ENCODE results near the gene TRIP13.
A peak's percentile ranks its signal among the peaks of the same experiment; 100 is the strongest.

Gene TRIP13

DNA sequence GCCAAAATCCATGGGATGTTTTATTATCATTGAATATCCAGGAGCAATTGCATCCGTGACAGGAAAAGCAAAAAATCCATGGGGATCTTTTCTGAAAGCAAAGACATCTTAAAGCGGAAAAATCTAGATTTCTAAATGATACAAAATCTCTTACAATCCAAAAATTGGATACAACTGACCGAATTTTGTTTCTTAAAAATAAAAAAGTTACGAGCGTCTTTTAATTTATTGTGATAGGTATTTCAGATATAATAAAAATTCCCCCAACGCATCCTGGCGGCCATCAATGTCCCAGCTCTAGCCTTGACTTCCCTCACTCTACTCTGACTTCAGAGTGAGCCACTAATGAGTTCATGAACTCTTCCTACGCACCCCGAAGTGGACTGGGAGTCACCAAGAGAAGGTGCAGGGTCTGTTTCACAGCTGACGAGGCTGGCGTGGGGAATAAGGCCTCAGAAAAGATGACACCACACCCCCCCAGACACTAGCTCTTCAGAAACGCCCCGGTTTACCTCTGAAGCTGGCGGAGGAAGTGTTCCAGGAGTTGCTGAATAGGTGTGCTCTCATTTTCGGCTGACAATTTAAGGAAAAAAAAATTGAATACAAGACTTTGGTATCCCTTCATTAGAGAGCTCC, 3.5 kb upstream of the TRIP13 start:
- TF ChIP-seq, protein P1, sequence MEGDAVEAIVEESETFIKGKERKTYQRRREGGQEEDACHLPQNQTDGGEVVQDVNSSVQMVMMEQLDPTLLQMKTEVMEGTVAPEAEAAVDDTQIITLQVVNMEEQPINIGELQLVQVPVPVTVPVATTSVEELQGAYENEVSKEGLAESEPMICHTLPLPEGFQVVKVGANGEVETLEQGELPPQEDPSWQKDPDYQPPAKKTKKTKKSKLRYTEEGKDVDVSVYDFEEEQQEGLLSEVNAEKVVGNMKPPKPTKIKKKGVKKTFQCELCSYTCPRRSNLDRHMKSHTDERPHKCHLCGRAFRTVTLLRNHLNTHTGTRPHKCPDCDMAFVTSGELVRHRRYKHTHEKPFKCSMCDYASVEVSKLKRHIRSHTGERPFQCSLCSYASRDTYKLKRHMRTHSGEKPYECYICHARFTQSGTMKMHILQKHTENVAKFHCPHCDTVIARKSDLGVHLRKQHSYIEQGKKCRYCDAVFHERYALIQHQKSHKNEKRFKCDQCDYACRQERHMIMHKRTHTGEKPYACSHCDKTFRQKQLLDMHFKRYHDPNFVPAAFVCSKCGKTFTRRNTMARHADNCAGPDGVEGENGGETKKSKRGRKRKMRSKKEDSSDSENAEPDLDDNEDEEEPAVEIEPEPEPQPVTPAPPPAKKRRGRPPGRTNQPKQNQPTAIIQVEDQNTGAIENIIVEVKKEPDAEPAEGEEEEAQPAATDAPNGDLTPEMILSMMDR (IDR thresholded peaks at IDR 0.05; ENCODE audit: unreplicated experiment in 3 of 3) = no peak
- Mint-ChIP-seq H3K36me3 (ENCODE audit: low read depth) (peaks cover 62% of the 10 kb centered on the region), H3K4me1 (peaks cover 11% of the 10 kb centered on the region), H3K27me3 (ENCODE audit: low read depth) (no peaks in the 10 kb centered on the region), H3K9me3 (no peaks in the 10 kb centered on the region), H3K4me3 (peak overlapping the region in 1 of 3 experiments; percentile 29), H3K27ac (no peak overlapping the region)

DNA sequence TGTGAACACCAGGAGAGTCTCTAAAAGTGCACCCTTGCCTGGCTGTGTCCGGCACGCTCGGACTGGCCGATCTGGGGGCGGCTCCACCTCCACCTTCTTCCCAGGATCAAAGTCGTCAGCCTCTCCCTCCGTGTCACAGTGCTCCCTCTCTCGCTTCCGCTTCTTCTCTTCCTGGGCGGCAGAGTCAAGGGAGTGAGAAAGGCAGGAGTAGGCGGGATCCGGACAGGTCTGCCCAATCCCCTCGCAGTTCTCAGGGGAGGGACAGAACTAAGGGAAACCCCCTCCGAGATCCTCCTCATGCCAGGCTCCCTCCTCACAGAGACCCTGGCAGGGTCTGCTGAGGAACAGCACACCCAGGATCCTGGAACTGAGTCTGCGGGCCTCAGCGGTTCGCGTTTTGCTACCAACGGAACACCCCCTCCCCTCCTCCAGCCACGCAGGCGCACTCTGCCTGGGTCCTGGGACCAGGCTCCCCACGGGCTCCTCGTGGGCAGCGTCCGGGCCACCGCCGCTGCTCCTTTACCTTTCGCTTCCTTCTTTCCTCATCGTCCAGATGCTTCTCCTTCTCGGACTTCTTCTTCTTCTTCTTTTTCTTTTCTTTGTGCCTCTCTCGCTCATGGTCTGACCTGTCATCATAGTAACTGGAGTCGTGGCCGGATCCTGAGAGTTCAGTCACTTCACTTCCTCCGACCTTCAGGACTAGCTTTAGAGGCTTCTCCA, 1.4 kb upstream of the TRIP13 start:
- Mint-ChIP-seq H3K4me3 (peak overlapping the region; percentile 86 to 88 (median 88)), H3K36me3 (ENCODE audit: low read depth) (peaks cover 48% of the 10 kb centered on the region), H3K27ac (peak overlapping the region; percentile 46 to 88 (median 81)), H3K9me3 (no peaks in the 10 kb centered on the region), H3K4me1 (peaks cover 11% of the 10 kb centered on the region), H3K27me3 (ENCODE audit: low read depth) (no peaks in the 10 kb centered on the region)
- TF ChIP-seq, protein P1 (IDR thresholded peaks at IDR 0.05; ENCODE audit: unreplicated experiment in 3 of 3) = no peak

DNA sequence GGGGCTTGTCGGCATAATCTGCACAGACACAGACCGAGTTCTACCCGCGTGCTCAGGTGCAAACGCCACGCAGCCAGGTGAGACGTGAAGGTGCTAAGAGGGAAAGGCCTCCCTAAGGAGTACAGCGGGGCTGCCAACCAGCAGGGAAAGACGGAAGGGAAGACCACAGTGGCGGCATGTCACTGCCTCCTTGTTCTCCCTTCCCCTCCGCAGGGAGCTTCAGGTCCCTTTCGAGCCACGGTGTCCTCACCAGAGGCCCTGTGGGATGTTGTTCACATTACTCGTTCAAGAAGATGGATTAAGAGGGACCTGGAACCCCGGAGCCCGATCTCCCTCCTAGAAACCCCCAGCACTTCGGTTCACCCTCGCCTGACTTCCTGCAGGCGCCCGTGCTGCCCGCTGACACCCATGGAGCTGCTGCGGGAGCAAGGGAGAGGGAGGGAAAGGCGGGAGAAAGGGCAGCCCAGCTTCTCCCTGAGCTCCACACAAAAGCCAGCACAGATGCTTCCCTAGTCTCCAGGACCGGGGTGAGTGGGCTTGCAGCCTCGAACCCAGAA, 769 bp upstream of the TRIP13 start:
- Mint-ChIP-seq H3K27ac (peak overlapping the region; percentile 46 to 88 (median 81)), H3K4me1 (peaks cover 11% of the 10 kb centered on the region), H3K36me3 (ENCODE audit: low read depth) (peaks cover 42% of the 10 kb centered on the region), H3K4me3 (peak overlapping the region; percentile 86 to 88 (median 88)), H3K9me3 (no peaks in the 10 kb centered on the region), H3K27me3 (ENCODE audit: low read depth) (no peaks in the 10 kb centered on the region)
- TF ChIP-seq, protein P1 (IDR thresholded peaks at IDR 0.05; ENCODE audit: unreplicated experiment in 3 of 3) = no peak

DNA sequence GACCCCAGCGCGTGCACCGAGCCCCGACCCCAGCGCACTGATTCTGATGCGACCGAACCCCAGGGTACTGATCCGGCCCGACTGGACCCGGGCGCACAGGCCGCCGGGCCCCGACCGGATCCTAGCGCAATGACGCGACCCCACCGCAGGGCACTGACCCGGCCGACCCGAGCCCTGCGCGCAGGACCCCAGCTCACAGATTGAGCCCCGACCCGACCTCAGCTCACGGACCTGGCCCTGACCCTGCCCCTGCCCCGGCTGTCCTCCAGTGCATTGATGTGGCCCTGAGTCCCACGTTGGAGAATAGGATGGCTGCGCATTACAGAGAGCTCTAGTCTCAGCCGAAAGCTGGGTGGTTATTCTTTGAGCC, 438 bp downstream of the TRIP13 start:
- Mint-ChIP-seq H3K4me3 (peak overlapping the region; percentile 78 to 85 (median 81)), H3K27me3 (ENCODE audit: low read depth) (no peaks in the 10 kb centered on the region), H3K36me3 (ENCODE audit: low read depth) (peaks cover 30% of the 10 kb centered on the region), H3K9me3 (no peaks in the 10 kb centered on the region), H3K27ac (no peak overlapping the region), H3K4me1 (peaks cover 11% of the 10 kb centered on the region)
- TF ChIP-seq, protein P1 (IDR thresholded peaks at IDR 0.05; ENCODE audit: unreplicated experiment in 3 of 3) = no peak

DNA sequence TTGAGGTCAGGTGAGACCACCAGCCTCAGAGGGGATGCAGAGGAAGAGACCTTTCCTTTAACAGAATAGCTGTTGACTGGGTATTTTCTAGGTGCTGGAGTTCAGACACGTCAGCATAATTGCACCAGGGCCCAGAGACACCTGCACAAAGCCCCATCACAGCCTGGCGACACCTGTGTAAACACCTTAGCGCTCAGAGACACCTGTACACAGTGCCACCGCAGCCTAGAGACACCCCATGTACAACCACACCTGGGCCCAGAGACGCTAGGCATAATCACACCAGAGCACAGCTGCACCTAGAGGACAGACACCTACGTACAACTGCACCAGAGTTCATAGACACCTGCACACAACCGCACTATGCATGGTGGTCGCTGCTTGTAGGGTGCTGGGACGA, 1.0 kb downstream of the TRIP13 start:
- H3K4me3 Mint-ChIP-seq = peak overlapping the region; percentile 78 to 85 (median 81)
- TF ChIP-seq, protein P1 (IDR thresholded peaks at IDR 0.05; ENCODE audit: unreplicated experiment in 3 of 3) = no peak
- no peak overlapping the region for H3K27ac Mint-ChIP-seq
- H3K4me1 Mint-ChIP-seq = peaks cover 11% of the 10 kb centered on the region
- no peaks in the 10 kb centered on the region for H3K9me3 Mint-ChIP-seq
- peaks cover 24% of the 10 kb centered on the region for H3K36me3 Mint-ChIP-seq (ENCODE audit: low read depth)
- H3K27me3 Mint-ChIP-seq (ENCODE audit: low read depth) = no peaks in the 10 kb centered on the region
